CD4-positive, alpha-beta T cell (primary cell): ENCODE measurements around the gene ARL14EPL. TPM values are rescaled to one million over a fixed set of nuclear protein-coding genes. Genes with fewer than 3 reads are reported as not detected.

Experiments
- ATAC-seq: fragments of 200-7000 bp; cut with Tn5 transposase; one replicate; pipeline ENCODE4 v1.10.0; 2022; ENCODE audit warnings: mild to moderate bottlenecking; ENCODE audit not compliant: poor library complexity
- CTCF ChIA-PET: fragments of 350-600 bp; sonication (Branson Sonifier 250); formaldehyde crosslinking; loops from one replicate; lab custom pipeline; 2021; ENCODE audit warnings: antibody characterized with exemption, inconsistent platforms; lab: Charles Lee
- POLR2A ChIA-PET: fragments of 350-600 bp; sonication (Branson Sonifier 250); formaldehyde crosslinking; loops from one replicate; lab custom pipeline; 2021; ENCODE audit warnings: antibody characterized with exemption, inconsistent platforms; lab: Charles Lee
- DNase-seq, 14 experiments: peaks; one replicate each; pipeline ENCODE4 v3.0.0-alpha.2; 2013 to 2020; ENCODE audit warnings: mixed read lengths in 2 of 14
- H3K27ac ChIP-seq, 2 donors: one replicate each; pipeline versions ENCODE4 v1.5.1 to v1.7.0; 2013; ENCODE audit warnings: low read length in 2 of 2, low read depth in 1 of 2, mild to moderate bottlenecking in 1 of 2
- H3K27me3 ChIP-seq, 2 experiments: 1 replicate in 1 of 2; 2 replicates in 1 of 2; pipeline versions ENCODE4 v1.6.1 to v1.7.0; 2013; ENCODE audit warnings: low read length in 2 of 2, control low read depth in 1 of 2, mild to moderate bottlenecking in 1 of 2, moderate library complexity in 1 of 2; ENCODE audit not compliant: insufficient read depth in 2 of 2, control insufficient read depth in 1 of 2
- H3K36me3 ChIP-seq: one replicate; pipeline ENCODE4 v1.6.1; 2013; ENCODE audit warnings: low read length, control low read depth; ENCODE audit not compliant: insufficient read depth
- H3K4me1 ChIP-seq: one replicate; pipeline ENCODE4 v1.6.1; 2013; ENCODE audit warnings: low read length, control low read depth; ENCODE audit not compliant: insufficient read depth
- H3K4me3 ChIP-seq: one replicate; pipeline ENCODE4 v1.5.1; 2013; ENCODE audit warnings: mild to moderate bottlenecking, low read length, moderate library complexity
- H3K9me3 ChIP-seq, 2 experiments: 1 replicate in 1 of 2; 2 replicates in 1 of 2; pipeline versions ENCODE4 v1.6.1 to v1.7.0; 2013; ENCODE audit warnings: low read length in 2 of 2, mild to moderate bottlenecking in 2 of 2, control low read depth in 1 of 2, moderate library complexity in 1 of 2; ENCODE audit not compliant: control insufficient read depth in 1 of 2, insufficient read depth in 1 of 2
- H3K27ac Mint-ChIP-seq: one replicate; pipeline ENCODE4 v1.8.0; 2020; ENCODE audit warnings: mixed read lengths
- H3K27me3 Mint-ChIP-seq: one replicate; pipeline ENCODE4 v1.8.0; 2021; ENCODE audit warnings: mixed read lengths
- H3K36me3 Mint-ChIP-seq: one replicate; pipeline ENCODE4 v1.8.0; 2021; ENCODE audit warnings: low read depth, mixed read lengths
- H3K4me1 Mint-ChIP-seq: one replicate; pipeline ENCODE4 v1.8.0; 2021; ENCODE audit warnings: low read depth, mixed read lengths
- H3K4me3 Mint-ChIP-seq: one replicate; pipeline ENCODE4 v1.8.0; 2020; ENCODE audit warnings: mild to moderate bottlenecking, mixed read lengths
- H3K9me3 Mint-ChIP-seq: one replicate; pipeline ENCODE4 v1.8.0; 2020; ENCODE audit warnings: mixed read lengths
- CTCF ChIP-seq: fragments of 200-600 bp; IDR thresholded peaks from one replicate; pipeline ENCODE4 v1.8.0; 2022; ENCODE audit warnings: antibody characterized with exemption, mild to moderate bottlenecking
- intact Hi-C, 2 experiments: fragments of 100-400 bp; cut with DNase I in 1 of 2; cut with micrococcal nuclease in 1 of 2; formaldehyde crosslinking; loops; one replicate each; pipeline versions ENCODE4 v1.15.1 to v1.9.0; 2023 to 2025; cut with DNase I, micrococcal nuclease
- total RNA-seq, 174 experiments: library from RNA in 2 of 174; stranded (reverse) in 2 of 174; gene quantifications; one replicate each; pipeline ENCODE4 v1.2.3 and lab custom pipeline; 2021 to 2026

The ARL14EPL gene
- total RNA-seq, 2 experiments from 2014 or later: not detected

DNA sequence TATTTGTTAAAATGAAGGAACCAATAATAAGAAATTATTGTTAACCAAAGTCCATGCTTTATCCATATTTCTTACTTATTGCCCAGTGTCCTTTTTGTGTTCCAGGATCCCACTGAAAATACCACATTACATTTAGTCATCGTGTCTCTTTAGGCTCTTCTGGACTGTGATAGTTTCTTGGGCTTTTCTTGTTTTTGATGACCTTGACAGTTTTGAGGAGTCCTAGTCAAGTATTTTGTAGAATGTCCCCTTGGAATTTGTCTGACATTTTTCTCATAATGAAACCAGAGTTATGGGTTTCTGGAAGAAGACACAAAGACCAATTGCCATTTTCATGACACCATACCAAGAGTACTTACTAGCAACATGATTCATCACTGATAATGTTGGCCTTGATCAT is 38.9 kb downstream of the ARL14EPL start:
- ATAC-seq: no peak
- H3K27ac Mint-ChIP-seq: no peak overlapping the region
- Histone ChIP-seq H3K4me1 (no peaks in the 10 kb centered on the region), H3K27ac (no peak overlapping the region), H3K27me3 (peaks cover 0 to 16% of the 10 kb centered on the region in 2 experiments), H3K9me3 (no peaks in the 10 kb centered on the region), H3K4me3 (no peak overlapping the region), H3K36me3 (no peaks in the 10 kb centered on the region)
- no peak for DNase-seq
- H3K4me3 Mint-ChIP-seq: no peak overlapping the region
- ChIA-PET CTCF (no interaction called here), POLR2A (no interaction called here)
- intact Hi-C loops: no loop called here
- H3K27me3 Mint-ChIP-seq: peaks cover 35% of the 10 kb centered on the region
- H3K4me1 Mint-ChIP-seq: no peaks in the 10 kb centered on the region
- H3K9me3 Mint-ChIP-seq: no peaks in the 10 kb centered on the region
- TF ChIP-seq CTCF: no peak
- H3K36me3 Mint-ChIP-seq: no peaks in the 10 kb centered on the region

- ChIA-PET POLR2A (no interaction called here), CTCF (no interaction called here)
- intact Hi-C loops: no loop called here
- H3K4me1 ChIP-seq: no peaks in the 10 kb centered on the region
- Mint-ChIP-seq H3K9me3 (no peaks in the 10 kb centered on the region), H3K4me1 (no peaks in the 10 kb centered on the region), H3K27ac (no peak overlapping the region), H3K4me3 (no peak overlapping the region), H3K36me3 (peaks cover 8% of the 10 kb centered on the region), H3K27me3 (peaks cover 28% of the 10 kb centered on the region)
- H3K4me3 ChIP-seq: no peak overlapping the region
- DNase-seq (peak in 2 of 14 experiments; percentile 10 to 29), ATAC-seq (no peak)
- H3K9me3 ChIP-seq: no peaks in the 10 kb centered on the region
- no peak for TF ChIP-seq CTCF
- H3K27me3 ChIP-seq: peaks cover 0 to 7% of the 10 kb centered on the region in 2 experiments
- H3K27ac ChIP-seq: no peak overlapping the region
- no peaks in the 10 kb centered on the region for H3K36me3 ChIP-seq
Measured at GRCh38 chr5:116075191-116075831, 43.0 kb downstream of the ARL14EPL start.

DNA sequence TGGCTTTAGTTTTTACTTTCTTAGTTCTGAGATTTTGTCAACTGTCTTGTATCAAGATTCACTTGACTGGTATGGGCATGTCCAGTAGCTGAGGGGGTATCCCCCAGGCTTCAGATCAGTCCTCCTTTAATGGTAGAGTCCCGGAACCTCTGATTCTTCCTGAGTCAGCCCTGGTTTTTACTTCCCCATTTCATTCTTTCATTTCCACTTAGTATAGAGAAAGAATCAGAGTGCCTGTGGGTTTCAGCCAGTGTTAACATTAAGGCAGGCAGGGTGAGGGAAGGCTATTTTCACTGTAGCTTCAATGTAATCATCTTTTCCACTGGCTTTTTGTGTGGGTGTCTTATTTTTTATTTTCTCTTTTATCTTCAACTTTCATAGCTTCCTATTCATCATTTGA is 44.2 kb downstream of the ARL14EPL start:
- Mint-ChIP-seq H3K9me3 (no peaks in the 10 kb centered on the region), H3K27ac (no peak overlapping the region)
- no peaks in the 10 kb centered on the region for H3K36me3 ChIP-seq

More for the DNA sequence above, 44.2 kb downstream of the ARL14EPL start:
- H3K36me3 Mint-ChIP-seq: peaks cover 13% of the 10 kb centered on the region
- TF ChIP-seq CTCF: no peak
- POLR2A ChIA-PET: no interaction called here
- H3K27ac ChIP-seq: no peak overlapping the region
- no peaks in the 10 kb centered on the region for H3K9me3 ChIP-seq
- CTCF ChIA-PET: no interaction called here
- H3K4me1 Mint-ChIP-seq: peaks cover 4% of the 10 kb centered on the region
- ATAC-seq (no peak), DNase-seq (peak in 2 of 14 experiments; percentile 35 to 36)
- H3K4me1 ChIP-seq: no peaks in the 10 kb centered on the region
- no peak overlapping the region for H3K4me3 ChIP-seq
- peaks cover 24% of the 10 kb centered on the region for H3K27me3 Mint-ChIP-seq
- H3K4me3 Mint-ChIP-seq: no peak overlapping the region
- intact Hi-C loops: no loop called here
- H3K27me3 ChIP-seq: peaks cover 0 to 7% of the 10 kb centered on the region in 2 experiments
